ENCODE measurements around the gene NPY1R. TPM values are rescaled to one million over a fixed set of nuclear protein-coding genes. Genes with fewer than 3 reads are reported as not detected.

NPY1R gene
- total RNA-seq (2014; rRNA removed) (1.3 and 1.7 TPM in 2 replicates), Bru-seq, nascent RNA (percentile 60 among the genes with signal in this experiment), BruChase-seq, experiment 1, labeled RNA remaining after a 6-hour chase (percentile 90 among the genes with signal in this experiment), BruChase-seq, experiment 2, labeled RNA remaining after a 2-hour chase (percentile 90 among the genes with signal in this experiment)
- long read RNA-seq, transcript NPY1R-201 (3 exons, 3,029 nt): major isoform, 23 of 28 reads
- long read RNA-seq, partial matches to known transcripts: 2 of 28 reads
- long read RNA-seq, other reads (novel, unspliced or antisense): 3 of 28 reads

GRCh38 chr4:163332526-163333406 lies at the start of gene NPY1R:
TSS of gene NPY1R (minus strand) at chr4:163332596. CDS start at chr4:163326554, 6,042 bp downstream.
- Histone ChIP-seq H3K4me2 (ENCODE audit: low read length) (peak within 1 kb of the TSS; percentile 92), H3K27ac (ENCODE audit: low read length) (no peak within 1 kb of the TSS), H3K4me3 (ENCODE audit: low read length) (peak within 1 kb of the TSS; percentile 76), H3K27me3 (ENCODE audit: low read length) (peaks cover 21% of the 10 kb centered on the region), H3K79me2 (ENCODE audit: low read length) (no peaks in the 10 kb centered on the region), H3K36me3 (ENCODE audit: low read depth, low read length) (no peaks in the 10 kb centered on the region), H3K9me2 (replicated peaks; ENCODE audit: low read length) (no peaks in the 10 kb centered on the region), H3F3A (ENCODE audit: low read length, unreplicated experiment) (no peaks in the 10 kb centered on the region), H3K9ac (ENCODE audit: low read length) (peak within 1 kb of the TSS; percentile 10; the same call in 1 of the 2 replicates), H4K20me1 (ENCODE audit: low read length) (no peaks in the 10 kb centered on the region), H3K4me1 (ENCODE audit: insufficient read depth, low read length) (no peaks in the 10 kb centered on the region), H2AFZ (ENCODE audit: low read length) (peak within 1 kb of the TSS; percentile 95), H3K9me3 (ENCODE audit: low read length) (no peaks in the 10 kb centered on the region)
- ChIA-PET CTCF (interaction anchor here (0.6 to 0.9 kb wide), 5 partner anchors 116 to 285 kb away, joined by 3 to 7 read pairs (median 3); no protein-coding TSS in a partner anchor), POLR2A (ENCODE audit: unreplicated experiment) (interaction anchor here (0.6 kb wide), 1 partner anchor 1818 kb away, joined by 3 read pairs; no protein-coding TSS in a partner anchor)
- DNase-seq (peak; percentile 70), ATAC-seq (peak; percentile 80)
- TSS peak; percentile 58 for BruUV-seq (replicated peaks)
- intact Hi-C loops (cut with micrococcal nuclease): loop anchor here (1.0 to 5.0 kb wide), 6 partner anchors 110 to 835 kb away; partner anchors contain the start of gene NAF1
- TF ChIP-seq EZH2phosphoT487 (IDR thresholded peaks at IDR 0.05; ENCODE audit: borderline replicate concordance, low read length): no peak
- no peak for TF ChIP-seq EZH2 (IDR thresholded peaks at IDR 0.05; ENCODE audit: low read length, unreplicated experiment)
- peak; percentile 76 for TF ChIP-seq CTCF (conservative IDR thresholded peaks at IDR 0.05; ENCODE audit: low read depth, low read length)

DNA sequence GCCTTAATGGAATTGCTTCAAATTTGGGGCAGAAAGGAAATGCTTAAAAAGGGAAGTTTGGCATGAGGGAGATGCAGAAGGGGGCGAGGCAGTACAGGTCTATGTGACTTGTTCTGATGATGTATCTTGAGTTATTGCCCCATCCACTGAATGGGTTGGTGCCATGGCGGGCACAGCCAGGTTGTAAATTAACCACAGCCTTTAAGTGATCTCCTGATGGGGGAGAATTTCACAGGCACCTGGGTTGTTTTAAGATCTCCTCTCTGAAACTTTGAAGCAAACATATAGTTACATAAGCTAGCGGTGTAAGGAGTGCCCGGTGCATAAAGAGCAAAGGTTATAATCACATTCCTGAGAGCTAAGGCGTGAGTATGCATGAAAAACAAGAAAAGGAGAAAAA lies 48.3 kb upstream of the NPY1R start:
- Histone ChIP-seq H3K79me2 (ENCODE audit: low read length) (no peaks in the 10 kb centered on the region), H3K4me3 (ENCODE audit: low read length) (no peak overlapping the region), H3K9me3 (ENCODE audit: low read length) (no peaks in the 10 kb centered on the region), H3K9me2 (replicated peaks; ENCODE audit: low read length) (no peaks in the 10 kb centered on the region), H3K4me2 (ENCODE audit: low read length) (no peak overlapping the region), H3K27me3 (ENCODE audit: low read length) (no peaks in the 10 kb centered on the region), H3K27ac (ENCODE audit: low read length) (no peak overlapping the region), H3F3A (ENCODE audit: low read length, unreplicated experiment) (no peaks in the 10 kb centered on the region), H3K9ac (ENCODE audit: low read length) (no peak overlapping the region), H3K36me3 (ENCODE audit: low read depth, low read length) (no peaks in the 10 kb centered on the region), H2AFZ (ENCODE audit: low read length) (no peak overlapping the region), H3K4me1 (ENCODE audit: insufficient read depth, low read length) (peaks cover 16% of the 10 kb centered on the region), H4K20me1 (ENCODE audit: low read length) (no peaks in the 10 kb centered on the region)
- BruUV-seq (replicated peaks): no TSS peak
- POLR2A ChIA-PET (ENCODE audit: unreplicated experiment): no interaction called here
- no peak for ATAC-seq
- intact Hi-C loops (cut with micrococcal nuclease): no loop called here
- CTCF ChIA-PET: no interaction called here
- DNase-seq: no peak
- TF ChIP-seq CTCF (conservative IDR thresholded peaks at IDR 0.05; ENCODE audit: low read depth, low read length) (no peak), EZH2 (IDR thresholded peaks at IDR 0.05; ENCODE audit: low read length, unreplicated experiment) (no peak)
